A549 (cell line): ENCODE data around the gene POMGNT2. TPM values are rescaled to one million over a fixed set of nuclear protein-coding genes. Genes with fewer than 3 reads are reported as not detected.
A peak's percentile ranks its signal among the peaks of the same experiment; 100 is the strongest.

Experiments used
- ATAC-seq, 2 experiments: fragments of 200-7000 bp in 1 of 2; fragments of >200 bp in 1 of 2; cut with Nextera tagmentation in 1 of 2; cut with Tn5 transposase in 1 of 2; 3 replicates each; pipeline versions ENCODE4 v1.8.0 to v1.9.1; 2018 to 2020; ENCODE audit warnings: mild to moderate bottlenecking in 1 of 2, moderate library complexity in 1 of 2
- CTCF ChIA-PET: fragments of 300-600 bp; sonication (Branson Sonifier 250); formaldehyde crosslinking; extraction: SDS; loops from one replicate; lab custom pipeline; 2021; ENCODE audit warnings: antibody characterized with exemption, inconsistent platforms; lab: Yijun Ruan, JAX
- POLR2A ChIA-PET: fragments of 350-600 bp; formaldehyde crosslinking; extraction: SDS; loops from one replicate; lab custom pipeline; 2021; ENCODE audit warnings: antibody characterized with exemption, inconsistent platforms; lab: Yijun Ruan, JAX
- DNase-seq, 2 experiments: peaks; one replicate each; pipeline versions ENCODE4 v3.0.0 to v3.0.0-alpha.2; 2011 to 2016; ENCODE audit warnings: low read depth in 1 of 2, low spot score in 1 of 2
- FAIRE-seq: peaks from 2 replicates; lab custom pipeline; 2011; peaks lifted over from hg19 to GRCh38; lab: Jason Lieb, UNC
- H3K27ac ChIP-seq, 2 experiments: fragments of >200 bp; sonication (Bioruptor Twin); formaldehyde crosslinking; 3 replicates each; pipeline ENCODE4 v1.5.1; 2016 to 2017
- H3K4me1 ChIP-seq: fragments of >200 bp; sonication (Bioruptor Twin); formaldehyde crosslinking; 3 replicates; pipeline ENCODE4 v1.6.1; 2016
- H3K4me2 ChIP-seq: fragments of >200 bp; sonication (Bioruptor Twin); formaldehyde crosslinking; 3 replicates; pipeline ENCODE4 v1.6.1; 2016
- H3K4me3 ChIP-seq: fragments of >200 bp; sonication (Bioruptor Twin); formaldehyde crosslinking; 3 replicates; pipeline ENCODE4 v1.5.1; 2016
- H3K9me3 ChIP-seq: fragments of >200 bp; sonication (Bioruptor Twin); formaldehyde crosslinking; 3 replicates; pipeline ENCODE4 v1.6.1; 2016
- ATOH8 ChIP-seq: fragments of 250-450 bp; sonication (Bioruptor Pico); IDR thresholded peaks from 2 replicates; pipeline ENCODE4 v1.5.0; 2020; ENCODE audit warnings: low read depth, mild to moderate bottlenecking, moderate library complexity
- CHD2 ChIP-seq: fragments of 150-350 bp; IDR thresholded peaks from 2 replicates; pipeline ENCODE4 v1.6.1; 2014; ENCODE audit warnings: low read length; ENCODE audit not compliant: partially characterized antibody
- CHD4 ChIP-seq: fragments of 200-600 bp; sonication (generic); IDR thresholded peaks from 2 replicates; pipeline ENCODE4 v1.6.1; 2016; ENCODE audit warnings: antibody characterized with exemption, mild to moderate bottlenecking, borderline replicate concordance
- E2F6 ChIP-seq: IDR thresholded peaks from 2 replicates; pipeline ENCODE4 v1.6.1; 2012; ENCODE audit warnings: low read depth, borderline replicate concordance
- EP300 ChIP-seq, 2 experiments: fragments of >200 bp; sonication (Bioruptor Twin); formaldehyde crosslinking; IDR thresholded peaks; 2 replicates in 1 of 2; 3 replicates in 1 of 2; pipeline ENCODE4 v1.6.1; 2016 to 2017
- ESRRA ChIP-seq: fragments of 150-350 bp; IDR thresholded peaks from 2 replicates; pipeline ENCODE4 v1.6.1; 2014; ENCODE audit warnings: mild to moderate bottlenecking, low read length, borderline replicate concordance
- FOSL2 ChIP-seq, 2 experiments: fragments of 450-650 bp in 1 of 2; fragments of >200 bp in 1 of 2; sonication (Bioruptor Twin) in 1 of 2; formaldehyde crosslinking; IDR thresholded peaks; 2 replicates each; pipeline versions ENCODE4 v1.5.0 to v1.6.1; 2016 to 2020; ENCODE audit warnings: mild to moderate bottlenecking in 1 of 2, moderate library complexity in 1 of 2
- FOXS1 ChIP-seq: fragments of 250-450 bp; sonication (Bioruptor Pico); IDR thresholded peaks from 2 replicates; pipeline ENCODE4 v1.5.0; 2020; ENCODE audit warnings: mild to moderate bottlenecking, moderate library complexity
- HDAC2 ChIP-seq: fragments of 200-600 bp; sonication (generic); IDR thresholded peaks from 2 replicates; pipeline ENCODE4 v1.6.1; 2016
- HES2 ChIP-seq: fragments of >200 bp; sonication (Bioruptor Twin); formaldehyde crosslinking; IDR thresholded peaks from 2 replicates; pipeline ENCODE4 v1.6.1; 2016
- HOXA7 ChIP-seq: fragments of 250-450 bp; sonication (Bioruptor Pico); IDR thresholded peaks from 2 replicates; pipeline ENCODE4 v1.5.0; 2020; ENCODE audit warnings: mild to moderate bottlenecking, moderate library complexity
- JUN ChIP-seq, 2 experiments: fragments of >200 bp; sonication (Bioruptor Twin); formaldehyde crosslinking; IDR thresholded peaks; 2 replicates in 1 of 2; 3 replicates in 1 of 2; pipeline ENCODE4 v1.6.1; 2016 to 2017
- JUNB ChIP-seq: fragments of >200 bp; sonication (Bioruptor Twin); formaldehyde crosslinking; IDR thresholded peaks from 2 replicates; pipeline ENCODE4 v1.6.1; 2016
- MAFK ChIP-seq: fragments of 450-650 bp; IDR thresholded peaks from 2 replicates; pipeline ENCODE4 v1.6.1; 2014; ENCODE audit not compliant: partially characterized antibody
- NFE2L2 ChIP-seq: fragments of 150-350 bp; conservative IDR thresholded peaks from 2 replicates; pipeline ENCODE4 v1.6.1; 2014; ENCODE audit warnings: low read length
- NR3C1 ChIP-seq: fragments of >200 bp; sonication (Bioruptor Twin); formaldehyde crosslinking; IDR thresholded peaks from 3 replicates; pipeline ENCODE4 v1.6.1; 2017
- PHF8 ChIP-seq: fragments of 200-600 bp; sonication (generic); IDR thresholded peaks from 2 replicates; pipeline ENCODE4 v1.6.1; 2016; ENCODE audit warnings: low read depth, mild to moderate bottlenecking, antibody characterized with exemption, moderate library complexity, borderline replicate concordance
- POLR2A ChIP-seq: IDR thresholded peaks from 2 replicates; pipeline ENCODE4 v1.6.1; 2012; ENCODE audit warnings: mild to moderate bottlenecking, low read length
- POLR2AphosphoS2 ChIP-seq: conservative IDR thresholded peaks from 2 replicates; pipeline ENCODE4 v1.6.1; 2012; ENCODE audit warnings: low read length, improper control_type of control experiment, inconsistent platforms
- RAD21 ChIP-seq, 2 experiments: fragments of >200 bp in 1 of 2; sonication (Bioruptor Twin) in 1 of 2; formaldehyde crosslinking in 1 of 2; IDR thresholded peaks in 1 of 2; conservative IDR thresholded peaks in 1 of 2; 2 replicates in 1 of 2; 3 replicates in 1 of 2; pipeline ENCODE4 v1.6.1; 2012 to 2018; ENCODE audit warnings: inconsistent platforms in 1 of 2
- RARB ChIP-seq: fragments of 250-450 bp; sonication (Bioruptor Pico); IDR thresholded peaks from 2 replicates; pipeline ENCODE4 v1.8.0; 2021; ENCODE audit warnings: mild to moderate bottlenecking, moderate library complexity
- SREBF2 ChIP-seq: fragments of 450-650 bp; IDR thresholded peaks from 2 replicates; pipeline ENCODE4 v1.6.1; 2014; ENCODE audit warnings: mild to moderate bottlenecking, moderate library complexity
- USF2 ChIP-seq: fragments of 450-650 bp; IDR thresholded peaks from 2 replicates; pipeline ENCODE4 v1.6.1; 2014; ENCODE audit warnings: antibody characterized with exemption
- ZFP36 ChIP-seq: fragments of 450-650 bp; IDR thresholded peaks from 2 replicates; pipeline ENCODE4 v1.6.1; 2014; ENCODE audit warnings: borderline replicate concordance; ENCODE audit not compliant: partially characterized antibody
- ZSCAN20 ChIP-seq: fragments of 250-450 bp; sonication (Bioruptor Pico); IDR thresholded peaks from 2 replicates; pipeline ENCODE4 v1.8.0; 2022; ENCODE audit warnings: mild to moderate bottlenecking, moderate library complexity
- WGBS: methylation state at CpG from one replicate; pipeline ENCODE4 v1.1.6; 2017; ENCODE audit errors: missing lambda C conversion rate; 5-methylcytosine and 5-hydroxymethylcytosine counted together
- polyA minus RNA-seq: library from RNA; depleted of rRNA, polyadenylated mRNA; stranded (reverse); fragments of >200 nt; gene quantifications from 2 replicates; pipeline ENCODE4 v1.2.3, GENCODE V29; 2011; rRNA and poly(A)+ RNA removed
- polyA plus RNA-seq, 4 experiments: library from polyadenylated mRNA; depleted of rRNA in 3 of 4; stranded (reverse); fragments of >200 nt; fragmentation: RNase III in 1 of 4; extraction: RNeasy Plus Mini Kit Qiagen cat#74134 plus additional on column Dnase treatment in 1 of 4; gene quantifications; 2 replicates in 3 of 4; 3 replicates in 1 of 4; pipeline ENCODE4 v1.2.3, GENCODE V29; 2011 to 2017

The POMGNT2 gene
- polyA plus RNA-seq (2011; rRNA removed) (7.9 and 9.7 TPM in 2 replicates), polyA plus RNA-seq (2017; fragmentation: RNase III; extraction: RNeasy Plus Mini Kit Qiagen cat#74134 plus additional on column Dnase treatment) (8.7 to 10.1 TPM (median 9.6 TPM) in 3 replicates), polyA minus RNA-seq (7.7 and 9.0 TPM in 2 replicates)
- 15.8 and 20.3 TPM in 2 replicates for polyA plus RNA-seq (2012; cell fraction: cytosol; rRNA removed)
- polyA plus RNA-seq (2012; cell fraction: nucleus; rRNA removed), result 14.3 and 20.3 TPM in 2 replicates

- Histone ChIP-seq H3K4me3 (peak within 1 kb of the TSS; percentile 89), H3K9me3 (no peaks in the 10 kb centered on the region), H3K4me2 (peak within 1 kb of the TSS; percentile 90), H3K27ac (peak within 1 kb of the TSS; percentile 81 to 91), H3K4me1 (no peaks in the 10 kb centered on the region)
- peak; percentile 73 to 85 for DNase-seq
- TF ChIP-seq POLR2A (peak; percentile 51; the same call in 1 of the 2 replicates), RAD21 (conservative IDR thresholded peaks at IDR 0.05 in 1 of 2, IDR thresholded peaks at IDR 0.05 in 1 of 2) (no peak), HDAC2 (no peak), ATOH8 (CRISPR knock-in tag) (no peak), HES2 (no peak), NR3C1 (no peak), EP300 (IDR thresholded peaks at IDR 0.05) (no peak), ZFP36 (no peak), MAFK (no peak), E2F6 (0 out of 2 replicates have a peak, but pooled peaks have one; percentile 36), JUN (IDR thresholded peaks at IDR 0.05) (0 out of 5 replicates have a peak, but pooled peaks of 1 of the 2 experiments have one; percentile 31), POLR2AphosphoS2 (no peak), PHF8 (peak; percentile 56; the same call in 1 of the 2 replicates)
- 0% methylated on average over 11 of the region's 71 CpGs for WGBS
- CTCF ChIA-PET, result interaction anchor here (0.6 to 1.3 kb wide), 3 partner anchors 54 to 457 kb away, joined by 3 read pairs; no protein-coding TSS in a partner anchor
- POLR2A ChIA-PET, result no interaction called here
- ATAC-seq, result peak; percentile 98 to 99
- no peak for FAIRE-seq
Measured at GRCh38 chr3:43105596-43106292, at the start of gene POMGNT2. POMGNT2 (minus strand) TSS chr3:43106079; CDS start chr3:43081431, 24,648 bp downstream.

GRCh38 chr3:43154980-43155379 is 49.1 kb upstream of the POMGNT2 start:
- ChIA-PET POLR2A (no interaction called here), CTCF (interaction anchor here (0.9 to 4.7 kb wide), 3 partner anchors 25 to 193 kb away, joined by 3 to 33 read pairs (median 5); no protein-coding TSS in a partner anchor)
- no peak for DNase-seq
- WGBS, result 72% methylated on average over 5 of the region's 5 CpGs
- Histone ChIP-seq H3K4me1 (no peaks in the 10 kb centered on the region), H3K9me3 (no peaks in the 10 kb centered on the region), H3K4me3 (no peak overlapping the region), H3K4me2 (no peak overlapping the region), H3K27ac (no peak overlapping the region)
- no peak for ATAC-seq
- no peak for FAIRE-seq
- TF ChIP-seq ESRRA (no peak), USF2 (no peak), CHD4 (no peak), ZSCAN20 (no peak), SREBF2 (no peak), CHD2 (no peak), NFE2L2 (no peak), RAD21 (conservative IDR thresholded peaks at IDR 0.05 in 1 of 2, IDR thresholded peaks at IDR 0.05 in 1 of 2) (no peak), JUNB (no peak), FOXS1 (CRISPR knock-in tag) (no peak), FOSL2 (IDR thresholded peaks at IDR 0.05) (no peak), FOSL2 (CRISPR knock-in tag; IDR thresholded peaks at IDR 0.05) (no peak), E2F6 (no peak), POLR2AphosphoS2 (no peak), HOXA7 (no peak), RARB (CRISPR knock-in tag) (no peak)
